Activated CD8-positive, alpha-beta memory T cell treated with anti-CD3 and anti-CD28 coated beads for 4 hours (primary cell): ENCODE results near the gene NUDT4.
"Not testable (repeated sequence)": the region's sequence is repeated elsewhere in the genome, so short reads cannot be mapped to it uniquely, and the experiment has no call there.

Experiments used
- DNase-seq, 2 donors: peaks; one replicate each; pipeline ENCODE4 v3.0.0-alpha.2; 2020; ENCODE audit warnings: low read depth in 2 of 2

Gene NUDT4

GRCh38 chr12:93366422-93366821, 11.3 kb upstream of the NUDT4 start:
- no peak for DNase-seq

- DNase-seq: no peak
These were observed 9.0 kb upstream of the NUDT4 start for GRCh38 chr12:93368766-93369165.

DNA sequence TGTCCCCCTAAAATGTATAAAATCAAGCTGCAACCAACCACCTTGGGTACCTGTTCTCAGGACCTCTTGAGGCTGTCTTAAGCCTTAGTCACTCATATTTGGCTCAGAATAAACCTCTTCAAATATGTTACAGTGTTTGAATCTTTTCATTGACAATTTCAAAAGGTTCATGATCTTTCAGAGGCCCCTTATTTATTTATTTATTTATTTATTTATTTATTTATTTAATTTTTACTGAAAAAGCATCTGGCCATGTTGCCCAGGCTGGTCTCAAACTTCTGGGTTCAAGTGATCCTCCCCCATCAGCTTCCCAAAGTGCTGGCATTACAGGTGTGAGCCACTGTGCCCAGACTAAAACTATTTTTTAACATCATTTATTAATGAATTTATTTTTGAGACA, 8.2 kb upstream of the NUDT4 start:
- DNase-seq: no peak

DNA sequence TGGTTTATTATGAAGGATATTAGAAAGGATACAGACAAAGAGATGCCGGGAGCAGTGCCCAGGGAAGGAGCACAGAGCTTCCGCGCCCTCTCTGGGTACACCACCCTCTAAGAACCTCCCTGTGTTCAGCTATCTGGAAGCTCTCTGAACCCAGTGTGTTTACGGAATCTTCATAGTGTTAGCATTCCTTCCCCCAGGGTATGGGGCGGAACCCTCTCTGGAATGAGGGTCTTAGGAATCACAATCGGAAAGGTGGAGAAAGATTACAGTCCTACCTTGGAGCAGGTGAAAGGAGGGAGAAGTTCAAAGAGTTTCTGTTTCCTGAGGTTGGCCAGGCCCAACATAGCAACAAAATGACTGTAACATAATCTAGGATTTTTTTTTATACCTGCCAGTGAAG, 6.8 kb upstream of the NUDT4 start:
- DNase-seq: no peak

DNA sequence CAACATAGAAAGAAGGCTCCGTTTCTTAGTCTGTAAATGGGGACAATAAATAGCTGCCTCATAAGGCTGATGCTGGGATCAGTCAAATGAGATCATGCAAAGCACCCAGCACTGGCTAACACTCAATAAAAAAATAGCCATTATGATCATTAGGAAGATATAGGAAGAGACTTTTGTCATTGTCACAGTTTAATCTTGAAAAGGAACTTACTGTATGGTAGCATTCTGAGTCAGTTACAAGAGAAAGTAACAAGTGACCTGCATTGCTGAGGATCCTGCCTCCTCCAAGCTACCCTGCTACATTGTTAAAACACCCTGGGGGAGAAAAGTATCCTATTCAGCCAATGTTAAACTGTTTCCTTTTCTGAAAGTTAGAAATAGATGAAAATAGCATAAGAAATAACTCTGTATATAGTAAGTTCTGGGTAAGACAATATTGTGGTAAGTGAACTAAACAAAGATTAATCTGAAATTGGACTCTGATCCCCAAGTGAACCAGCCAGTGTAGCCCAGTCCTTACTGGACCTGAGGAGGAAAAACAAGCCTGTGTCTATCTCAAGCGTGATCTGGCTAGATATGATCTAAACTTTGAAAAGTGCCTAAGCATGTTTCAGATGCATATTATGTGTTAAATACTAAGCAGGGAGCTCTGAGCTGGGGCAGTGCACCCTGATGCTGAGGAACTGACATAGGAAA, 3.6 kb upstream of the NUDT4 start:
- no peak for DNase-seq

GRCh38 chr12:93375906-93376305, 1.8 kb upstream of the NUDT4 start:
- no peak for DNase-seq

- no peak for DNase-seq
These were observed 1.1 kb upstream of the NUDT4 start for GRCh38 chr12:93376436-93377251.

DNA sequence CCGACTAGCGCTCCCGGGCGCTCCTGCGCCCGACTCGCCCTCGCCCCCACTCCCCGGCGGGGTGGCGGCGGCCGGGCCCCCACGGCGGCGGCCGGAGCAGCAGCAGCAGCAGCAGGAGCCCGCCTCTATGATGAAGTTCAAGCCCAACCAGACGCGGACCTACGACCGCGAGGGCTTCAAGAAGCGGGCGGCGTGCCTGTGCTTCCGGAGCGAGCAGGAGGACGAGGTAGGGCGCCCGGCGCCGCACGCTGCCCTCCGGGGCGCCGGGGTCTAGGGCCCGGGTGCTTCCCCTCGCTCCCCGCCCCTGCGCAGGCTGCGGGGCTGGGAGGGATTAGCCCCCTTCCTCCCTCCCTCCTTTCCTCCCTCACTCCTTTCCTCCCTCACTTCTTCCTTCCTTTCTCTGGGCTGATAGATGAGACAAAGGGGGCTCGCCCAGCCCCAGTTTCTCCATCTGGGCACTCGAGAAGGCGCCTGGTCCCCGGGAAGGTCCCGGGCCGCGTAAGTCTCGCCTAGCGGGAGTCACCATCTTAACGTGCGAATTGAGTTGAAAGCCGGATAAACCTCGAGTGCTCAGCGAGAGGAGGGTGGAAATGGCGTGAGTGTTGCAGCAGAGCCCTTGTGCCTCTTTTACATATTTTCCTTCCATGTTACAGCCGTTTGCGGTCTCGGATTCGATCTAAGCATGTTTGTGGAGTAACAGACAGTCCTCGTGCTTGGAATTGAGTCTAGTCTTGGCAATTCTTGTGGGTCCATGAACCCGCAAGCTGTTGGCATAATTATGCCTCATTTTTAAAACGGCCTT, 672 bp downstream of the NUDT4 start:
- peak; percentile 9 to 32 for DNase-seq

- DNase-seq: no peak
These were observed 1.2 kb downstream of the NUDT4 start for GRCh38 chr12:93378998-93379325.

DNA sequence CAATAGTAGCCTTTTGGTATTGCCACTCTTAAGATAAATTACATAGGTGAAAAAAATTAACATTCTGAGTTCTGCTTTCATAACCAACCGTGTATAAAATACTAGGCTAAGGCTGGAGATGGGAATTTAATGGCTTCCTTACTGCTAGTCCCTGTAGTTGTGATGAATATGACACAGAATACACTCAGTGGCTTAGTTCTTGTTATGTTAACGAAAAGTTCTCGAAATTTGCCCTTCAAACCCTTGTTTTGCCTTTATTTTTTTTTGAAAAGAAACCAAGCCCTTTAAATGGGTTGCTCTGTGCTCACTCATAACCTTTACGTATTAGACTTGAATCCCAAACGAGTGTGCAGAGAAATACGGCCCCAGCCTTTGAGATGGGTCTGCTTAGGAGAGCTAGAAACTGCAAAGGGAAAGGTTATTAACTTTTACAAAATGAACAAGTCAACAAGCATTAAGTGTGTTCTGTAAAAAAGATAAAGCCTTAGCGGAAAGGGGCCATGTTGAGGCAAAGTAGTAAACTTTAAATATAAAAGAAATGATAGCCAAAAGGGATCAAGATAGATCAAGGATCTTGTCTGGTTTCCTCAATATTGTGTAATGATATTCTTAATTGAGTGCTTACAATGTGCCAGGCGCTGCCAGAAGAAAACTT, 1.7 kb downstream of the NUDT4 start:
- no peak for DNase-seq

GRCh38 chr12:93379981-93380361, 2.2 kb downstream of the NUDT4 start:
- DNase-seq: no peak

DNA sequence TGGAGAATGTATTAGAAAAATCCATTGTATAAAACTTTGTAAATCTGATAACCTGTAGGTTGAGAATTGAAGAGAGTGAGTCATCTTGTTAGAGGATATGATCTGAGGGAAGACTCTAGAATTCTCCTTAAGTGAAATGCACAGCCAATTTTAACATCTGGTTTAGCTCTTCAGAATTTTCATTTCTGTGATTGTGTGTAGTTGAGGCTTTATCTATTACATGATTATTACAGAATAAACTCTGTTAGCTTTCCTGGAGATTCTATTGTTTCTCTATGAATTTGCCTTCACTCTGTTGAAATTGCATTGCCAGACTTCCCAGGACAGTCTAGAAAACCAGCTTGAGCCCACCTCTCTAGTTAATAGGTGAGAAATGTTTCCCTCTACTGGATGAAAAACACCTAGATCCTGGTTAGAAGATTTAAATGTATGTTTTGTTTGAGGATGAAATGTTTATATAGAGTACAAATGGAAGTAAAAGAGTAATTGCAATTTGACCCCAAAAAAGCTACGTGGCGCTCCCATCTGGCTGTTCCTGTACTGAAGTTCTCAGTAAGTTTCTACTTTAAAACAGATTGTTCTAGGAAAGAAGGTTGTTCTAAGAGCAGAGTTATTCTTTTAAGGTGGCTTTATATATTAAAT, 2.9 kb downstream of the NUDT4 start:
- DNase-seq: no peak

DNA sequence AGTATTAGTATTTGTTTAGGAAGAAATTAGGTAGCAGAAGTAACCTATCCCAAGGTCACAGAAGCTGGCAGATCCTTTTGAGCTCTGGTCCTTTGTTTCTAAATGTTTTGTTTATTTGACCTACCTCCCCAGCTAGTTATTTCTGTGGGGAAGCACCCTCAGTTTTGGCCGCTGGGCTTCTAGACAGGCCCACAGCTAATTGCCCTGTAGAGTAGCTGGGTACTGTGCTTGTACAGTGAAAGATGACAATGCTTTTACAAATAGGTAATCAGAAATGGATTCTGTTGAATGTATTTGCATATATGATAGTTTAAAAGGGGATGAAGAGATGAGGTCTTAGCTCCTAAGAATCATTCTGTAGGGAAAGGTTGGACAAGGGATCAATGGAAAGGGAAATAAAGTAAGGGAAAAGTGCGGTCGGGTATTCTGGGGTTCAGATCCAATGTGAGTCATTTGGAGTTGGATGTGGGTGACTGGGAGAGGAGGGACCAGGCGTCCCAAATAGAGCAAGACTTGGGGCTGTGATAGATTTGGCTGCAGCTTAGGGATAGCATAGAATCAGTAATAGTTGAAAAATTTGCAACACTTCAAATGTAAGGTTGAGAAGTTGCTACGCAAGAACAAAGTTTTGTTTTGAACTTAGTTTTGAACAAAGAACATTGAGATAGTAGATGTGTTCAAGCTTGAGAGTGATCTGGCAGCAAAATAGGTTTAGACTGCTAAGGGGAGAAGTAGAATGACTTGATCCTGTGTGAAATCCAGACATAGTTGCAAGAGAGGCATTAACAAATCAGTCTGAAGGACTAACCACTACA, 3.6 kb downstream of the NUDT4 start:
- DNase-seq: no peak

GRCh38 chr12:93381976-93382437, 4.3 kb downstream of the NUDT4 start:
- not testable (repeated sequence) for DNase-seq

- no peak for DNase-seq
These were observed 10.1 kb downstream of the NUDT4 start for GRCh38 chr12:93387780-93388179.

DNA sequence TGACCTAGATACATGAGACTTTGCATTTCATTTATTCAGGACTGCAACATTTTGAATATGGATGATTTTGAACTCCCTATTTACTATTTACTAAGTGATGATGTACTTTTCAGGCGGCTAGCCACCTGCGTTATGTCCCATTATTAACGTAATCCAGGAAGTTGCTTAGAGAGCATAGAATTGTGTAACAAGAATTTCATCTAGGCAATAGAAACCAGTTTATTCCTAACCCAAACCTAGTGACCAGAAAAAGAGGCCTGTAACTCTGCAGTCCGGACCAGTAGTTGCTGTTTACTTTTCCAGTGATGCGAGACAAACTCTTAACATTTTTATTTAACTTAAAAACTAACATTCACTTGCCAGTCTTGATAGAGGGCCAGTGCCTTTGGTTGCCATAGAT, 12.3 kb downstream of the NUDT4 start:
- DNase-seq: no peak

DNA sequence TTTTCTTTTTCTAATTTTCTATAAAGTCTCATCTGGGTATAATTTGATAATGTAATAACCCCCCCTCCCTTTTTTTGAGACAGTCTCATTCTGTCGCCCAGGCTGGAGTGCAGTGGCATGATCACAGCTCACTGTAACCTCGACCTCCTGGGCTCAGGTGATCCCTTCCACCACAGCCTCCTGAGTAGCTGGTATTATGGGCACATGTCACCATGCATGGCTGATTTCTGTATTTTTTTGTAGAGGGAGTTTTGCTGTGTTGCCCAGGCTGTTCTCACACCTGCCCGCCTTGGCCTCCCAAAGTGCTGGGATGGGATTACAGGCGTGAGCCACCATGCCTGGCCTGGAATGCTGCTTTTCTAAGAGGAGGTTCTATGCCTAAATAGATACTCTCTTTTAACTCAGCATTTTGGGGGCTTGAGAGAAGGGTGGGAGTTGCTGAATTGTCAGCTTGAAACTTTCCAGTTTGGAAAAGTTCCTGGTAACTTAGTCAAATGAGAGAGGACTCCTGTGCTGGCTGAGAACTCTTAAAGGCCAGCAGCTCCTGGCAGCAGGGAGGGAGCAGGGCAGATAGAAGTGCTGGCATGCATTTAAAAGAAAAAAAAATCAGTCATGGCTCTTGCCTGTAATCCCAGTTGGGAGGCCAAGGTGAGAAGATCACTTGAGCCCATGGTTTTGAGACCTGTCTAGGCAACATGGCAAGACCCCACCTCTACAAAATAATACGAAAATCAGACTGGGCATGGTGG, 13.0 kb downstream of the NUDT4 start:
- DNase-seq: no peak

DNA sequence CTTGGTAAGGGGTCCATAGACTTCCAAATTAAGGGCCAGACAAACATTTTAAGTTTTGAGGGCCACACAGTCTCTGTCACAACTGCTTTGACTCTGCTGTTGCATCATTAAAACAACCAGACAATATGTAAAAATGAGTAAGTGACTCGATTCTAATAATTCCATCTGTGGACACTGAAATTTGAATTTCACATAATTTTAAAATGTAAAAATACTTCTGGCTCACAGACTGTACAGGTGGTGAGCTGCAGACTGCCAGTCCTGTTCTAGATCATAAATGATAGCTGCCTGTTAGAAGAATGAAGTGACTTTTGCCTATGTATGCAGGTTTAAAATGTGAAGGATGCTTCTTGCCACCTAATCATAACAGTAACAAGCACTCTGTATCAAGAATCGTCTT, 15.7 kb downstream of the NUDT4 start:
- DNase-seq: no peak

- DNase-seq: no peak
These were observed 19.7 kb downstream of the NUDT4 start for GRCh38 chr12:93397412-93397811.
